HG02588 (cell line): ENCODE data around the gene RBP7.
"Not testable (repeated sequence)": the region's sequence is repeated elsewhere in the genome, so short reads cannot be mapped to it uniquely, and the experiment has no call there.

Experiments used
- ATAC-seq: cut with Tn5 transposase; IDR thresholded peaks from one replicate; pipeline ENCODE4 v1.9.1; 2021; ENCODE audit warnings: mild to moderate bottlenecking, moderate library complexity; ENCODE audit not compliant: unreplicated experiment

Gene RBP7

GRCh38 chr1:9996624-9997582 is at the start of gene RBP7:
Gene RBP7 (plus strand): TSS chr1:9997228. CDS start chr1:9997259, 31 bp downstream.
- ATAC-seq, result no peak

- no peak for ATAC-seq
These were observed 39.3 kb upstream of the RBP7 start for GRCh38 chr1:9957726-9958125.

GRCh38 chr1:9960011-9960410 is 37.0 kb upstream of the RBP7 start:
- ATAC-seq, result no peak

GRCh38 chr1:9960706-9961562 is 36.1 kb upstream of the RBP7 start:
- no peak for ATAC-seq

GRCh38 chr1:9984253-9984652 is 12.8 kb upstream of the RBP7 start:
- no peak for ATAC-seq

- no peak for ATAC-seq
These were observed 12.0 kb upstream of the RBP7 start for GRCh38 chr1:9985001-9985400.

- no peak for ATAC-seq
These were observed 7.3 kb upstream of the RBP7 start for GRCh38 chr1:9989773-9990172.

GRCh38 chr1:9990944-9991343 is 6.1 kb upstream of the RBP7 start:
- no peak for ATAC-seq

GRCh38 chr1:9992910-9993309 is 4.1 kb upstream of the RBP7 start:
- no peak for ATAC-seq

- no peak for ATAC-seq
These were observed 3.4 kb upstream of the RBP7 start for GRCh38 chr1:9993561-9994075.

- no peak for ATAC-seq
These were observed 4.1 kb downstream of the RBP7 start for GRCh38 chr1:10001016-10001665.

- not testable (repeated sequence) for ATAC-seq
These were observed 8.2 kb downstream of the RBP7 start for GRCh38 chr1:10005248-10005647.

- no peak for ATAC-seq
These were observed 10.1 kb downstream of the RBP7 start for GRCh38 chr1:10007169-10007568.

GRCh38 chr1:10014016-10014415 is 17.0 kb downstream of the RBP7 start:
- ATAC-seq, result no peak

GRCh38 chr1:10019561-10019960 is 22.5 kb downstream of the RBP7 start:
- no peak for ATAC-seq

- no peak for ATAC-seq
These were observed 23.1 kb downstream of the RBP7 start for GRCh38 chr1:10020086-10020485.

- ATAC-seq, result not testable (repeated sequence)
These were observed 23.6 kb downstream of the RBP7 start for GRCh38 chr1:10020678-10021077.

- ATAC-seq, result not testable (repeated sequence)
These were observed 25.0 kb downstream of the RBP7 start for GRCh38 chr1:10021992-10022391.

- ATAC-seq, result no peak
These were observed 25.6 kb downstream of the RBP7 start for GRCh38 chr1:10022656-10023055.

GRCh38 chr1:10025354-10025753 is 28.3 kb downstream of the RBP7 start:
- ATAC-seq, result no peak

GRCh38 chr1:10027027-10027426 is 30.0 kb downstream of the RBP7 start:
- ATAC-seq, result no peak
